Stimulated activated CD4-positive, alpha-beta T cell treated with anti-CD3 and anti-CD28 coated beads, Interleukin-15, amount 100 ng/mL, for 24 hours (primary cell): Measurements from ENCODE around the gene FREM1.
"Not testable (repeated sequence)": the region's sequence is repeated elsewhere in the genome, so short reads cannot be mapped to it uniquely, and the experiment has no call there.

ENCODE experiments used
- DNase-seq: peaks from one replicate; pipeline ENCODE4 v3.0.0-alpha.2; 2020

Gene FREM1, protein sequence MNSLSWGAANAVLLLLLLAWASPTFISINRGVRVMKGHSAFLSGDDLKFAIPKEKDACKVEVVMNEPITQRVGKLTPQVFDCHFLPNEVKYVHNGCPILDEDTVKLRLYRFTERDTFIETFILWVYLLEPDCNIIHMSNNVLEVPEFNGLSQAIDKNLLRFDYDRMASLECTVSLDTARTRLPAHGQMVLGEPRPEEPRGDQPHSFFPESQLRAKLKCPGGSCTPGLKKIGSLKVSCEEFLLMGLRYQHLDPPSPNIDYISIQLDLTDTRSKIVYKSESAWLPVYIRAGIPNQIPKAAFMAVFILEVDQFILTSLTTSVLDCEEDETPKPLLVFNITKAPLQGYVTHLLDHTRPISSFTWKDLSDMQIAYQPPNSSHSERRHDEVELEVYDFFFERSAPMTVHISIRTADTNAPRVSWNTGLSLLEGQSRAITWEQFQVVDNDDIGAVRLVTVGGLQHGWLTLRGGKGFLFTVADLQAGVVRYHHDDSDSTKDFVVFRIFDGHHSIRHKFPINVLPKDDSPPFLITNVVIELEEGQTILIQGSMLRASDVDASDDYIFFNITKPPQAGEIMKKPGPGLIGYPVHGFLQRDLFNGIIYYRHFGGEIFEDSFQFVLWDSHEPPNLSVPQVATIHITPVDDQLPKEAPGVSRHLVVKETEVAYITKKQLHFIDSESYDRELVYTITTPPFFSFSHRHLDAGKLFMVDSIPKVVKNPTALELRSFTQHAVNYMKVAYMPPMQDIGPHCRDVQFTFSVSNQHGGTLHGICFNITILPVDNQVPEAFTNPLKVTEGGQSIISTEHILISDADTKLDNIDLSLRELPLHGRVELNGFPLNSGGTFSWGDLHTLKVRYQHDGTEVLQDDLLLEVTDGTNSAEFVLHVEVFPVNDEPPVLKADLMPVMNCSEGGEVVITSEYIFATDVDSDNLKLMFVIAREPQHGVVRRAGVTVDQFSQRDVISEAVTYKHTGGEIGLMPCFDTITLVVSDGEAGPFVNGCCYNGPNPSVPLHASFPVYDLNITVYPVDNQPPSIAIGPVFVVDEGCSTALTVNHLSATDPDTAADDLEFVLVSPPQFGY (N-terminal part only)

DNA sequence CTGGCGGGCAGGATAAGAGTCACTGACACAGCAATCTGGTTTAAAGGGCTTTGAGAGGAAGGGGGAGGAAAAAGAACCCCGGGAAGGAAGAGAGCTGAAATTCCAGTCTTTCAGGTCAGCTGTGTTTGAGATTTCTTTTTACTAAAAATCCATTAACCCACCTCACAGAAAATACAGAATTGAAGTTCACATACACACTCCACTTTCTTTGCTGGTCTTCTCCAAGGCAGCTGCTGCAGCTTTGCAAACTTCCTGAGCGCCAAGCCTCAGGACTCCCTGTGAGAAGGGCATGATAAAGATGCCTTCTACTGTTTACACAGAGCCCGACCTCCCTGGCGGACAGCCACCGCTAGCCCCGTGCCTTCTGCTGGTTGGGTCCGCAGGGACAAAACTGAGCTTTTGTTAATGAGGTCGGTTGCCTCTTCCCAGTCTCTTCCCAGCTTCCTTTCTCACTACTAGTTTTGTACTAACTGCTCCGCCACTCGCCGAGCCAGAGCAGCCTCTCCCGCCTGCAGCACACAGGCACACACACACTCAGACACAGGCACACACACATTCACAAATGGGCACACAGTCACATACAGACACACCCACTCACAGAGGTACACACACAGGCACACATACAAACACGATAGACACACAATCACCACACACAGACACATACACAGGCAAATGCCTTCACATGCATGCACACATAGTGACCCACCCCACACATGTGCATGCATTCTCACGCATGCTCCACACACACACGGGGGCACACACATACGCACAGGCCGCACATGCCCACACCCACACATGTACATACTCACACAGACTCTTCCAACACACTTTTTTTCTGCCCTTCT is at the start of gene FREM1:
Gene FREM1 (minus strand): TSS at position 468 of the 845 bp plus-strand sequence. CDS start 41,451 bp downstream, outside the sequence.
- DNase-seq = no peak

DNA sequence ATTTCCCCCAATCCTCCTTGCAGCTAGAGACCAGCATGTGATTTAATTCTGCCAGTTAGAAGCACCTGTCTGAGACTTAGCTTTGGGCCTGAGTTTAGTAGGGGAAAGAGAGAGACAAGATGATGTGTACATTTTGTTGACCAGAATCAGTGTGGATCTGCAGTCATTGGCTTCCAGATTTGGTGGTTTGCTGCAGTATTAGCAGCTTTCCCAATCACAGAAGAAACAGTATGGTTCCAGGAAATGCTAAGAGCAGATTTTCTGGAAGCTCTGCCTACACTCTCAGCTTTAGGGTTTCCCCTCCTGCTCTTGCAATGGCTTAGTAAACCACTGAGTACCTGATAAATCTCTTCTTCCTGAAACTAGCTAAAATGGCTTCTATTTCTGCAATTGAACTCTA is 48.8 kb upstream of the FREM1 start:
- DNase-seq = no peak

DNA sequence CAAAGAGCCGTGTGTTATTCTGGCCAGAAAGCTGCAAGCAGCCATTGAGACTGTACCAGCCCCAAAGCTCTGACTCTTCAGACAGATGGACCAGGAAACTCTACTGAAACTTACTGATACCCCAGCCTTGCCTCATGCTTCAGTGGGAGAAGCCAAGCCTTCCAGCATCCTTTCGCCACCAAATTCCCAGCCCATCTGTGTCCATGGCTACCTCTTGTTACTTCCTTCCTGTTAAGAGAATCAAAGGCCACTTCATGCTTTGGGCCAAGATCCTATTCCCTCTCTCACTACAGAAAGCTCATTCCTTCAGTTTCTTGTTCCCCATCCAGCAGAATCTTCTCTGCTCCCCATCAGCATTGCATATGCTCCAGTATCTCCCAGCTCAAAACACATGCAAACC is 46.9 kb upstream of the FREM1 start:
- no peak for DNase-seq

DNA sequence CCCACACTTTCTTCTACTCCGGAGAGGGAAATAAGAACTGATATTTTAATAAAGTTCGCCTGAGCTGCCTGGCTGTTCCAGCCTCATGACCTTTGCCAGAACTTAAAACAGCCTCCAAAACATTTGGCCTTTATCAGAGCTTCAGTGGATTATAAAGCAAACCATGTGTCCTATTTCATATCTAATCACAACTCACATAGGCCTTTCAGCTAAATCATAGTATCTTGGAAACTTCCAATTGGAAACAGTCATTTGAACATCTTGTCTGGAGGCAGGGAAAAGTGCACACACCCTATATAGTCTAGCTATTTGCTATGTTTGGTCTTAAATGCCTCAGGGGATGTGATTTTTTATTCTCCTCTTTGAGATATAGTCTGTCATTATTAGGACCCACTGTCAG is 46.0 kb upstream of the FREM1 start:
- DNase-seq = no peak

DNA sequence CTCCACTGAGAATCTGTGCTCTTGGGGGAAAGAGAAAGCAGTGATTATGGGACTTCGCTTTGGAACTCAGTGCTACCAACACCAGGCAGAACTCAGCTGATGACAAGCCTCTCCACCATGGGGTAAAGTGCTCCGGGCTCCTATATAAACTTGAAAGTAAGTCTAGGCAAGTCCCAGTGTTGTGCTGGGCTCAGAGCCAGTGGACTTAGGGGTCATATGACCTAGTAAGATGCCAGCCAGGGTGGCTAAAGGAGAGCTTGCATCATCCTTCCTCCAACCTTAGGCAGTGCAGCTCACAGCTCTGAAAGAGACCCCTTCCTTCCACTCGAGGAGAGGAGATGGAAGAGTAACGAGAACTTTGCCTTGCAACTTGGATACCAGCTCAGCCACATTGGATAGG is 35.1 kb upstream of the FREM1 start:
- no peak for DNase-seq

DNA sequence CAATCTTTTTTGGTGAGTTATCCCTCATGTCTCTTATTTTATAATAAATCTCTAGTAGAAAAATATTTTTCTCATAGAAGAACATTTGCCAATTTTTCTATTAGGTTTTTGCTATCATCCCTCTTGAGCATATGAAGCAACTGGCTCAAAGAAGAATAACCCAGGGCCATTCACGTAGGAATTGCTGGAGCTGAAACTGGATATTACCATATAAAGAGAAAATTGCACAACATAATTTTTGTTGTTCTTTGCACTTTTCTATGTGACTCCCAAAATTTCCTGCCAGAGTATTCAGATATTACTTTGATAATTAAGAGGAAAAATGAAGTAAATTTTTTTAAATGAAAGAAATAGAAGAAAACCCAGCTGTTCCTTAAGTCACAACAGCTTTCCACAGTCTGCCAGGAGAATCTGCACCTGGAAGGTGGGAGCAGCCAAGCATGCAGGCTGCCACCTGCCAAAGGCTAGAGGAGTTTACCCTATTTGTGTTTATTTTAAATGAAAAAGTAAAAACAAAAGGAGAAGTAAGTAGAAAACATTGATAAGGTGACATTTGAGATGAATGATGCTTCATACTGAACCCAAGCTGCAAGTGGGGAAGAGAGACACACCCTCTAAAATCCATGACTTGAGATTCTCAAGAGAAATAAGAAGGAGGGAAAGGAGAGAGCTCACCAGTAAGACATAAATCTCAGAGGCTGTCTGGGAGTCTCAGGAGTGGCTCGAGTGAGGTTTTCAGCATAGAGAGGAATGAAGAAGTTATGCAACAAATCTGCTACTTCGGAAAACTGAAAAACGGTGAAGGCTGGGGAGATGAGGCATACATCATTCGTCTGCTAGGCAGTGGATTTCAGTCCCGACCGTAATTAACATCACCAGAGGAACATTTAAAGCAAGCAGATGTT is 31.5 kb upstream of the FREM1 start:
- no peak for DNase-seq

DNA sequence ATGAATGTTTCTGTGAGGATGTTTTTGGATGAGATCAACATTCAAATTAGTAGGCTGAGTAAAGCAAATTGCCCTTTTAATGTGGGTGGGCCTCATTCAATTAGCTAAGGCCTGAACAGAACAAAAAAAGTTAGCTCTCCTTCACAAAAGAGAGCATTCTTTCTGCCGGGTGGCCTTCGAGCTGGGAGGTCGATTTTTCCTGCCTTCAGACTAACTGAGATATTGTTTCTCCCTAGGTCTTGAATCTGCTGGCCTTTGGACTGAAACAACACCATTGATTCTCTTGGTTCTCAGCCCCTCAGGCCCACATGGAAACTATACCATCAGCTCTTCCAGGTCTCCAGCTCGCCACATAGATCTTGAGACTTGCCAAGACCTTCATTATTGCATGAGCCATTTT is 29.1 kb upstream of the FREM1 start:
- no peak for DNase-seq

DNA sequence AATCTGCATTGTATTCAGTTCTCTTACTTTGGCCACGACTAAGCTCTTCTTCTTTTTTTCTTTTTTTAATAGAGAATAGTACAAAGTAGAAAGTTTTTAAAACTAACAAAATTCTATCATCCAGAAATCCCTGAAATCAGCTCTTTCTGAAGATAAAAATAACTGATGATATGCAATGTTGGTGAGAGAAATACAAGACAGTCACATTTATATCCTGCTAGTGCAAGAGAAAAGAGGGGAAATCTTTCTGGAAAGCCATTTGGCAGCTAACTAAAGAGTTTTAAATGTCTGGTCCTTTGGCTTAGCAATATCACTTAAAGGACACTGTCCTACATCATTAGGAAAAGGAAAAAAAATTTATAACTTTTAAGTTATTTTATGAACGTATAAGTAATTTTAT is 27.0 kb upstream of the FREM1 start:
- DNase-seq = no peak

DNA sequence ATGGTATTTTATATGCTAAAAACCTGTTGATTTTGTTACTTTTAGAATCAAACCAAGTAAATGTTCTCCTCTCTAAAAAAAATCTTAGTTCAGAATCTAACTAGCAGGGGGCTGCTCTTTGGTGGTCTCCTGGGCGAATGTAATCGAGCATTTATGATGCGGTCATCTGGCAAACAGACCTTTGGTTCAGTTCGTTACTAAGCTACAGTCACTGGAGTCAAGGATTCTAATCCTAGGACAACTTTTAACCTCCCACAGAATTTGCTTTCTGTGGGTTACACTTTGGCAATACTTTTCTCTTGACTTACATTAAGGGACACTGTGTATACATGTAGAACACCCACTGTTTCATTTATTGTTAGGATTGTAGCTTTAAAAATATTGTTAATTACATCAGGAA is 26.3 kb upstream of the FREM1 start:
- no peak for DNase-seq

DNA sequence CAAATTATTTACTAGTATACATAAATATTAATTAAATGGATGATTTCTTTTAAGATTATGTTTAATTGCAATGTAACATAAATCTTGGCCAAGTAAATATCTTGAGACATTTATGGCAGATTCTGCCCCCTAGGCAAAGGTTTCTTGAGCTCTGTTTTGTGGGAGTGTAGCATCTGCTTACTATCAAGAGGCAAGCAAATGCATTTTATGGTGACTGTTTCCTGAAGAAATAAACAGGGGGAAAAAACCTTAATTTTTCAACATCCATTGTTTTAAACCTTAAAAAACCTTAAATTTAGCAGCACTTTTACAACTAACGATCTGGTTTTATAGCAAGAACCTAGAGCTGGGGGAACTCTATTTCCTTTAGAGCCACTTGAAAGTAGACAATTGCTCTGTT is 25.7 kb upstream of the FREM1 start:
- no peak for DNase-seq

DNA sequence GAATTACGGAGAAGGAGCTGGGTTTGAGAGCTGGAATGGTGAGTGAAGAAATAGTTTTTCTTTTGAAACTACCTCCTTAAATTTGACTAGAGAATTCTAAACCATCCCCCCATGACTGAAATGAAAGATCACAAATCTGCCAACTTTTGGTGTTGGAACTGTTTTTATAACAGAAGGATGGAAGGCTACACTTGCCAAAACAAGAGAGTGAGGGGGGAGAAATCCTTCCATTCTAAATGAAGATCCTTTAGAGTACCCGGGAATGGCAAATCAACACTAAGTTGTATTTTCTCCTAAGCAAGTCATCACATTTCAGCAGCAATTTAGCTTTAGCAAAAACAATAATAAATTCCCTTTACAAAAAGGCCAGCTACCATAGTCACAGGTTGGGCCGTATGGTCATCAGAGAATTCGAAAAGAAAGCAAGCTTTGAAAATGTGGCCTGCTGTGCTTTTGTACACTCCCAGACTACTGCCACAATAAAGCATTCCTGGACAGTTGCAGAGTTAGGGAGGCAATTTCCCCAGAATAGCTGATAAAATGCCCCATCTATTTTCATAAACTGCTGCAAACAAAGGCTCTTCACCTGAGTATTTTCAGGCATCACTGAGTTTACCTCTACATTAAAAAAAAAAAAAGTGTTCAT is 25.0 kb upstream of the FREM1 start:
- DNase-seq = no peak

DNA sequence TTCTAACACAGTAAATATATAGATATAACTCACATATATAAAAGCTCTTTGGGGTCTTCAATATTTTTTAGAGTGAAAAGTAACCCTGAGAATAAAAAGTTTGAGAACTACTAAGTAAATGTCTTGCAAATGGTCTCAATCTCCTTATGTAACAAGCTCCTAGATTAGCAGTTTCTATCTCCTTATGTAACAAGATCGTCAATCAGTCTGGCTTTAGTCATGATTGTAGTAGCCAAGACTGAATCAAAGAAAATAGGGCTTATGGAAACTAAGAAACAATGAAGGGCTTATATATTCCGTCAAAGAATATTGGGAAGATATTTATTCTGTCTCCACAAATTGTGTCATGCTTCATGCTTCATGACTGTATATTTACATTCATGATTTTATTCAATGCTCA is 22.4 kb upstream of the FREM1 start:
- DNase-seq = no peak

DNA sequence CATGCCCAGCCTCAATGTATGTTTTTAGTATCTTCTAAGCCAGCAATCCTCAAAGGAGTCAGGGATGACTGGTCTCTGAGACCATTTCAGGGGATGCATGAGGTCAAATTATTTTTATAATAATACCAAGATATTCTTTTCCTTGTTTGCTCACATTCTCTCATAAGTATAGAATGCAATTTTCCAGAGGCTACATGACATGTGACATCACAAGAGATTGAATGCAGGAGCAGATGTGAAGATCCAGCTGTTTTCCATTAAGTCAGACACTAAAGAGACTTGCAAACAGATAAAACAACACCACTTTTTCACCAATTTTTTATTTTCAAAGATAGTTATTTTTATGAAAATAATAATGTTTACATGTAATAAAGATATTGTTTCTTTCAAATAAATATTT is 22.0 kb upstream of the FREM1 start:
- DNase-seq = no peak

DNA sequence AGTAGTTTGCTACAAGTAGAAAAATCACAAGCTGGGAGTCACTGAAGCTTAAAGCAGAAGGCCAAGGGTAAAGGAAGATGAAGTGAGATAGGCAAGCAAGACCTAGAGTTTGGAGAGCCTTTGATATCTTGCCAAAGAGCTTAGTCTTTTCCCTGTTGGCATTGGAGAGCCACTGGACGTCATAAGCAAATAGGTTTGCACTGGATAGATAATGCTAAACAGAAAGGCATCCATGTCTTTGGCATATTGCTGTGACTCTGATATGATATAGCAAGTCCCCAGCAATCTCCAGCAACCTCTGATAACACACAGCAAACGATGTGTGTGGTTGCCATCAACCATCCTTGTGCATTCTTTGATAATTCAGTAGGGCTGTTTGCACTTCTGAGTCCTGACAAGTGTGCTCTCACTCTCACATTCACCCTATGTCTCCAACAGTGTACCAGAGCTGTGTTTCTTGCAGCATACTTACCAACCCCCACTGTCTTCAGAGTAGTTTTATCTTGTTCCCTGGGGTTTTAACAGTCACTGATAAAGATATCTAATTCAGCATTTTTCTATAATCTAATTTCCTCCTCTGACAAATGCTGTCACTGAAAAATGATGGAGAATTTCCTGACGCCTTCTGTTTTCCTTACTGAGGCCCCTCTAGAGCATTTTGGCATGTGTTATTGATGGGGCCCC is 16.9 kb upstream of the FREM1 start:
- no peak for DNase-seq

DNA sequence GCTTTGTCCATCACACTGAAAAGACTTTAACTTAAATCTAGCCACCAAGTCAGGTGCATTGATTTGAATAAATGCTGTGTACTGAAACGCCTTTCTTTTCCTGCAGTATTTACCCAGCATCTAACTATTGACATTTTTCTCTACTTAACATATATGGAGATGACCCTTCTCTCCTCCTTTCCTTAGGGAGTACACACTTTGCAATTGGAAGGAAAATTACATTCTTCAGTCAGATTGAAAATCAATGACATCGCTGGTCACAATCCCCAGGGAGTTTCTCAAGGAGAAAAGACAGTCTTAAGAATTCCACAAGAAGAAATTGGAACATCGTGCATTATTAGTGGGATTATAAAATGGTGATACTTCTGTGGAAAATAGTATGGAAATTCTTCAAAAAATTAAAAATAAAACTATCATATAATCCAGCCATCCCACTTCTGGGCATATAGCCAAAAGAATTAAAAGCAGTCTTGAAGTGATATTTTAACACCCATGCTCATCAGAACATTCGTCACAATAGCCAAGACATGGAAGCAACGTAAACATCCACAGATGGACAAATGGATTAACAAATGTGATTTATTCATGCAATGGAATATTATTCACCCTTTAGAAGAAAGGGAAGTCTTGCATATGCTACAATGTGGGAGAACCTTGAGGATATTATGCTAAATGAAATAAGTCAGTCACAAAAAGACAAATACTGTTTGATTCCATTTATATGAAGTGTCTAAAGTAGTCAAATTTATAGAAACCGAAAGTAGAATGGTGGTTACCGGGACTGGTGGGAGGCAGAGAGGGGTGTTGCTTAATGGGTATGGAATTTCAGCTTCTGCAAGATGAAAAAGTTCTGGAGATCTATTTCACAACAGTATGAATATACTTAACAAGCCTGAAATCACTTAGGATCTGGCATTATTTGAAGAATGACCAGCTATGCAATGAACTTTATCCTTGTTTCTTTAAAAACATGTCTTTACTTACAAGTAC is 14.3 kb upstream of the FREM1 start:
- DNase-seq = no peak

DNA sequence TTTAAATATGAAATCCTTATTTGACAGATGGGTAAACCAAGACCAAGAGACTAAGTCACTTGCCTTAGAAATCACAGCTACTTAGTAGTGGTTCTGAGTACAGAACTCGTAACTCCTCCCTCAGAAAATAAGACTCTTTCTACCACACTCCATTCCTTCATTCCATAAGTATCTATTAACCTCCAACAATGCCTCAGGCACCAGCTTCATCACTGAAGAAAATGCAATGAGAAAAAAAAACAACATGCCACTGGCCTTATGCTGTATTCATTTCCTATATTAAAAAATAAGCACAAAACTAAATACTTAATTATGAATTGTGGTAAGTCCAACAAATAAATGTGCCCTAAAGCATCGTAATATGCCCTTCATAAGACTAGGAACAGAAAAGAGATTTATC is 13.5 kb upstream of the FREM1 start:
- DNase-seq = no peak

DNA sequence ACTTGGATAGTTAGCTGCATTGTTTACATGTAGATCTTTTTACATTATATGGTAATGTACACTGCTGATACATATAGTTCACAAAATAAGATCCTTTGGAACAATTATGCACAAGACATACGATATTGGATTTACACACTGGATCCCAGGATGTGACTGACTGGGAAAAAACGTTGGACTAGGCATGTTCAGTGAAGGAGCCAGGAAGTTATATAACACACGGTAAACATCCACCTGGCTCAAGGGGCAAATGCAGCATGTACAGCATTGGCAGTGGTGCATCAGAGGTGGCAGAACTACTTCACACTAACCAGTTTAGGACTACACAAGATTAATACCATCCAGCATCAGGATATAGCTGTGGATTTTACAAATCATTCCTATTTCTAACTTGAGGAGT is 10.6 kb upstream of the FREM1 start:
- DNase-seq = not testable (repeated sequence)

DNA sequence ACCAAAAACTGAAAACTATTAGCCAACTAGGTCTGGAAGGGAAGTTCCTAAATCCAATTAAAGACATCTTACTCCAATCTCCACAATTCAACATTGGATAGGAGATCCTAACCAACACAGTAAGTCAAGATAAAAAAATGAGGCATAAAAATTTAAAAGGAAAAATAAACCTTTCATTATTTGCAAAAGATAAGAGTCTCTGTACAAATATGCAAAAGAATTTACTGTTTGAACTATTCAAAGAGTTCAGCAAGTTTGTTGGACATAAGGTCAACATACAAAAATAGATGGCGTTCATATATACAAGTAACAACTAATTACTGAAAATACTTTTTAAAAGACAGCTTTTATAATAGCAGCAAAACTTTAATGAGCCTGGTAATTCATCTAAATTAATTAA is 3.1 kb upstream of the FREM1 start:
- no peak for DNase-seq

DNA sequence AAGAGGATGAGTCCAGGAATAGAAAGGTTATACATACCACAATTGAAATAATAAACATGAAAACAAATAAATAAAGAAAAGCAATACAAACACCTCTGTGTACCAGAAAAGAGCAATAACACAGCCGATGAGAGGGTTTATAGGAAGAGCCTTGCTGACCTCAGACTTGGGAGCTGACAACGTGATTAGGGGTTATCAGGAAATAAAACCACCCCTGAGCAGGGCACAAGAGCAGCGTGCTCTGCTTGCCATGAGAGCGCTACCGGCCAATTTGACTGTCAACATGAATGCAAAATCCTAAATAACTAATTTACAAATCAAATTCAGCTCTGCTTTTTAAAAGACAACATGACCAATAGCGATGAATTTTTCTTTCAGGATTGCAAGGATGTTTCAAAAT is 2.6 kb upstream of the FREM1 start:
- DNase-seq = no peak
